HepG2 (cell line): ENCODE results near the gene TNFAIP8L2. TPM values are rescaled to one million over a fixed set of nuclear protein-coding genes. Genes with fewer than 3 reads are reported as not detected.

Experiments used
- CSRNP1 ChIP-seq: sonication (generic); formaldehyde crosslinking; IDR thresholded peaks from 2 replicates; pipeline ENCODE4 v1.8.1; 2023; ENCODE audit warnings: mild to moderate bottlenecking, missing genetic modification reagents
- FOXM1 ChIP-seq: sonication (generic); formaldehyde crosslinking; IDR thresholded peaks from 2 replicates; pipeline ENCODE4 v1.5.0; 2020; ENCODE audit warnings: missing genetic modification reagents
- KAT8 ChIP-seq: IDR thresholded peaks from 2 replicates; pipeline ENCODE4 v1.6.1; 2016; ENCODE audit warnings: missing genetic modification reagents, missing compliant biosample characterization
- MYNN ChIP-seq: sonication (generic); formaldehyde crosslinking; IDR thresholded peaks from 2 replicates; pipeline ENCODE4 v1.4.0; 2020; ENCODE audit warnings: mild to moderate bottlenecking, low read depth, missing genetic modification reagents
- NFE2L2 ChIP-seq: fragments of 150-350 bp; IDR thresholded peaks from 2 replicates; pipeline ENCODE4 v1.6.1; 2014; ENCODE audit warnings: low read length
- POLR2AphosphoS5 ChIP-seq: IDR thresholded peaks from 2 replicates; pipeline ENCODE4 v1.6.1; 2012; ENCODE audit warnings: low read depth, low read length
- SPEN ChIP-seq: sonication (generic); formaldehyde crosslinking; IDR thresholded peaks from 2 replicates; pipeline ENCODE4 v1.5.1; 2020; ENCODE audit warnings: low read depth, mild to moderate bottlenecking, missing genetic modification reagents
- ZNF607 ChIP-seq: sonication (generic); formaldehyde crosslinking; IDR thresholded peaks from 2 replicates; pipeline ENCODE4 v1.5.1; 2020; ENCODE audit warnings: missing genetic modification reagents, mild to moderate bottlenecking, borderline replicate concordance
- ZNF816 ChIP-seq: sonication (generic); formaldehyde crosslinking; IDR thresholded peaks from 2 replicates; pipeline ENCODE4 v1.8.0; 2022; ENCODE audit warnings: missing genetic modification reagents, mild to moderate bottlenecking, borderline replicate concordance
- ZNF841 ChIP-seq: sonication (generic); formaldehyde crosslinking; IDR thresholded peaks from 2 replicates; pipeline ENCODE4 v1.8.1; 2023; ENCODE audit warnings: missing genetic modification reagents, borderline replicate concordance
- polyA plus RNA-seq, 8 experiments: library from polyadenylated mRNA; depleted of rRNA in 3 of 8; stranded (reverse) in 7 of 8; unstranded in 1 of 8; fragments of >200 nt; fragmentation: Illumina TruSeq in 4 of 8; extraction: Trizol in 4 of 8; gene quantifications; 2 replicates each; pipeline versions ENCODE4 v1.2.1 to v1.2.3, GENCODE V29; 2011 to 2016; ENCODE audit warnings: low read depth in 4 of 8, missing spikeins in 1 of 8, mixed read lengths in 1 of 8; ENCODE audit not compliant: insufficient read depth in 1 of 8
- total RNA-seq, 5 experiments: library from RNA; depleted of rRNA; stranded (reverse); fragments of >200 nt; fragmentation: Illumina TruSeq; extraction: Trizol; gene quantifications; 2 replicates each; pipeline ENCODE4 v1.2.3, GENCODE V29; 2016; ENCODE audit warnings: low read depth in 1 of 5
- TF ChIP-seq, protein P1 (sequence below): sonication (generic); formaldehyde crosslinking; IDR thresholded peaks from 2 replicates; pipeline ENCODE4 v1.4.0; 2020; ENCODE audit warnings: mild to moderate bottlenecking, missing genetic modification reagents
- TF ChIP-seq, protein P2 (sequence below), 2 experiments: sonication (generic) in 1 of 2; formaldehyde crosslinking in 1 of 2; IDR thresholded peaks; 2 replicates each; pipeline versions ENCODE4 v1.6.1 to v1.9.0; 2014 to 2022; ENCODE audit warnings: antibody characterized with exemption in 1 of 2, borderline replicate concordance in 1 of 2, inconsistent platforms in 1 of 2, low read depth in 1 of 2, missing genetic modification reagents in 1 of 2
- TF ChIP-seq, protein P3 (sequence below): sonication (generic); formaldehyde crosslinking; IDR thresholded peaks from 2 replicates; pipeline ENCODE4 v1.9.0; 2021; ENCODE audit warnings: missing genetic modification reagents, mild to moderate bottlenecking, borderline replicate concordance

Gene TNFAIP8L2
- total and polyA plus RNA-seq, 2 of the 13 experiments (the other 11 are each of a cell fraction or from before 2014, with no cell fraction given), result not detected

DNA sequence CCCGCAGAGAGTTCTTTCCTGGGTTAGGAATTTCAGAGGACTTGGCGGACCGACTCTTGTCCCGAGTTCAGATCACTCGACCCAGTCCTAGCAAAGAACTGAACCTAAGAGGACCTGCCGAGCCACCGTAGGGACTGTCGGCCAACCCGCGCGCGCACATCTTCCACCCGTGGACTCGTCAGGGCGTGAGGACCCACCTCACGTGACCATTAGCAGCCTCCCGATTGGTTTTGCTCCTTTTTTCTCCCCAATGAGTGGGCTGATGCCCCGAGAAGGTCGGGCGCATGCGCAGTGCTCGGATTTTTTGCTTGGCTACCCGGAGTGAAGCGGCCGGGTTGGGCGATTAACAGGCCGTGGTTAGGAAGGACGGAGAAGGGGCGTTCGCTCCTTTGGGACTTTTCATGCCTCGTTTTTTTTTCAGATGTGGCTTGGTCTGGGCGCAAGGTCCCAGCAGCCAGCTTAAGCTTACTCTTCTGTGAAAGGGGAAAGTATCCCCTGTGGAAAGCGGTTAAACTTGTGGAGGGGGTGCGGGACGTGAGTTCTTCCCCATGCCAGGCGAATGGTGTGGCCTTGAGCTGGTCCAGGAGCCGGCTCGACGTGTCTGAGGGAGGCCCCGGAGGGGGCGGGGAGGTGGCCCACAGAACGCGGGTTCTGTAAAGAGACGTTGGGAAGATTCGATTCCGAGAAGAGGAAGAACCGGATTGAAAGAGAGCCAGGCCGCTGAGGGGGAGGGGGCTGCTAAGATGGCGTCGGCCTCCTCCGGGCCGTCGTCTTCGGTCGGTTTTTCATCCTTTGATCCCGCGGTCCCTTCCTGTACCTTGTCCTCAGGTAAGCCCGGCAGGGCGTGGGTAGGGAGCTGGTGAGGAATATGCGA lies 42.0 kb downstream of the TNFAIP8L2 start, which contains the start of gene PIP5K1A (continued):
- TF ChIP-seq MYNN (CRISPR knock-in tag) (no peak; the same call in 1 of the 2 replicates), KAT8 (CRISPR knock-in tag) (peak; percentile 59; the same call in 1 of the 2 replicates), ZNF816 (no peak; the same call in 1 of the 2 replicates), SPEN (CRISPR knock-in tag) (no peak), NFE2L2 (no peak), POLR2AphosphoS5 (peak; percentile 86), CSRNP1 (CRISPR knock-in tag) (no peak), ZNF607 (CRISPR knock-in tag) (0 out of 2 replicates have a peak, but pooled peaks have one; percentile 65), ZNF841 (CRISPR knock-in tag) (0 out of 2 replicates have a peak, but pooled peaks have one; percentile 10), FOXM1 (CRISPR knock-in tag) (no peak)
- TF ChIP-seq, protein P1, sequence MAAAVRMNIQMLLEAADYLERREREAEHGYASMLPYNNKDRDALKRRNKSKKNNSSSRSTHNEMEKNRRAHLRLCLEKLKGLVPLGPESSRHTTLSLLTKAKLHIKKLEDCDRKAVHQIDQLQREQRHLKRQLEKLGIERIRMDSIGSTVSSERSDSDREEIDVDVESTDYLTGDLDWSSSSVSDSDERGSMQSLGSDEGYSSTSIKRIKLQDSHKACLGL (CRISPR knock-in tag), result no peak
- TF ChIP-seq, protein P2, sequence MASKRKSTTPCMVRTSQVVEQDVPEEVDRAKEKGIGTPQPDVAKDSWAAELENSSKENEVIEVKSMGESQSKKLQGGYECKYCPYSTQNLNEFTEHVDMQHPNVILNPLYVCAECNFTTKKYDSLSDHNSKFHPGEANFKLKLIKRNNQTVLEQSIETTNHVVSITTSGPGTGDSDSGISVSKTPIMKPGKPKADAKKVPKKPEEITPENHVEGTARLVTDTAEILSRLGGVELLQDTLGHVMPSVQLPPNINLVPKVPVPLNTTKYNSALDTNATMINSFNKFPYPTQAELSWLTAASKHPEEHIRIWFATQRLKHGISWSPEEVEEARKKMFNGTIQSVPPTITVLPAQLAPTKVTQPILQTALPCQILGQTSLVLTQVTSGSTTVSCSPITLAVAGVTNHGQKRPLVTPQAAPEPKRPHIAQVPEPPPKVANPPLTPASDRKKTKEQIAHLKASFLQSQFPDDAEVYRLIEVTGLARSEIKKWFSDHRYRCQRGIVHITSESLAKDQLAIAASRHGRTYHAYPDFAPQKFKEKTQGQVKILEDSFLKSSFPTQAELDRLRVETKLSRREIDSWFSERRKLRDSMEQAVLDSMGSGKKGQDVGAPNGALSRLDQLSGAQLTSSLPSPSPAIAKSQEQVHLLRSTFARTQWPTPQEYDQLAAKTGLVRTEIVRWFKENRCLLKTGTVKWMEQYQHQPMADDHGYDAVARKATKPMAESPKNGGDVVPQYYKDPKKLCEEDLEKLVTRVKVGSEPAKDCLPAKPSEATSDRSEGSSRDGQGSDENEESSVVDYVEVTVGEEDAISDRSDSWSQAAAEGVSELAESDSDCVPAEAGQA (IDR thresholded peaks at IDR 0.05; ENCODE audit: low read depth), result no peak; the same call in none of the 2 replicates
- TF ChIP-seq, protein P2 (CRISPR knock-in tag; IDR thresholded peaks at IDR 0.05; ENCODE audit: borderline replicate concordance), result no peak
- TF ChIP-seq, protein P3, sequence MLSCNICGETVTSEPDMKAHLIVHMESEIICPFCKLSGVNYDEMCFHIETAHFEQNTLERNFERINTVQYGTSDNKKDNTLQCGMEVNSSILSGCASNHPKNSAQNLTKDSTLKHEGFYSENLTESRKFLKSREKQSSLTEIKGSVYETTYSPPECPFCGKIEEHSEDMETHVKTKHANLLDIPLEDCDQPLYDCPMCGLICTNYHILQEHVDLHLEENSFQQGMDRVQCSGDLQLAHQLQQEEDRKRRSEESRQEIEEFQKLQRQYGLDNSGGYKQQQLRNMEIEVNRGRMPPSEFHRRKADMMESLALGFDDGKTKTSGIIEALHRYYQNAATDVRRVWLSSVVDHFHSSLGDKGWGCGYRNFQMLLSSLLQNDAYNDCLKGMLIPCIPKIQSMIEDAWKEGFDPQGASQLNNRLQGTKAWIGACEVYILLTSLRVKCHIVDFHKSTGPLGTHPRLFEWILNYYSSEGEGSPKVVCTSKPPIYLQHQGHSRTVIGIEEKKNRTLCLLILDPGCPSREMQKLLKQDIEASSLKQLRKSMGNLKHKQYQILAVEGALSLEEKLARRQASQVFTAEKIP, result no peak
